ENCODE data around the gene MORN1. TPM values are rescaled to one million over a fixed set of nuclear protein-coding genes. Genes with fewer than 3 reads are reported as not detected.
A peak's percentile ranks its signal among the peaks of the same experiment; 100 is the strongest.

MORN1 gene
- total RNA-seq, 1 donor from 2014 or later: 12.7 TPM

GRCh38 chr1:2399890-2400575 lies 8.7 kb upstream of the MORN1 start:
- H3K27me3 Mint-ChIP-seq (ENCODE audit: unreplicated experiment): no peaks in the 10 kb centered on the region
- peaks cover 43% of the 10 kb centered on the region for H3K36me3 Mint-ChIP-seq (ENCODE audit: unreplicated experiment)
- peaks cover 9% of the 10 kb centered on the region for H3K4me1 Mint-ChIP-seq (ENCODE audit: unreplicated experiment)
- H3K4me3 Mint-ChIP-seq (ENCODE audit: unreplicated experiment): no peak overlapping the region
- no peaks in the 10 kb centered on the region for H3K9me3 Mint-ChIP-seq (ENCODE audit: unreplicated experiment)
- no peak overlapping the region for H3K27ac Mint-ChIP-seq (ENCODE audit: unreplicated experiment)
- DNase-seq (ENCODE audit: extremely low spot score, unreplicated experiment): no peak
- TF ChIP-seq CTCF (IDR thresholded peaks at IDR 0.05): no peak

GRCh38 chr1:2398871-2399270 lies 7.5 kb upstream of the MORN1 start:
- Mint-ChIP-seq H3K4me3 (ENCODE audit: unreplicated experiment) (no peak overlapping the region), H3K36me3 (ENCODE audit: unreplicated experiment) (peaks cover 40% of the 10 kb centered on the region), H3K9me3 (ENCODE audit: unreplicated experiment) (no peaks in the 10 kb centered on the region), H3K27me3 (ENCODE audit: unreplicated experiment) (no peaks in the 10 kb centered on the region), H3K27ac (ENCODE audit: unreplicated experiment) (peak overlapping the region; percentile 15), H3K4me1 (ENCODE audit: unreplicated experiment) (peaks cover 9% of the 10 kb centered on the region)
- no peak for TF ChIP-seq CTCF (IDR thresholded peaks at IDR 0.05)
- DNase-seq (ENCODE audit: extremely low spot score, unreplicated experiment): no peak

- no peak for DNase-seq (ENCODE audit: extremely low spot score, unreplicated experiment)
- H3K9me3 Mint-ChIP-seq (ENCODE audit: unreplicated experiment): no peaks in the 10 kb centered on the region
- H3K4me1 Mint-ChIP-seq (ENCODE audit: unreplicated experiment): peaks cover 22% of the 10 kb centered on the region
- H3K27me3 Mint-ChIP-seq (ENCODE audit: unreplicated experiment): no peaks in the 10 kb centered on the region
- TF ChIP-seq CTCF (IDR thresholded peaks at IDR 0.05): no peak
- peak overlapping the region; percentile 18 for H3K27ac Mint-ChIP-seq (ENCODE audit: unreplicated experiment)
- H3K36me3 Mint-ChIP-seq (ENCODE audit: unreplicated experiment): peaks cover 32% of the 10 kb centered on the region
- H3K4me3 Mint-ChIP-seq (ENCODE audit: unreplicated experiment): no peak overlapping the region
Observed at GRCh38 chr1:2397007-2397679, 5.8 kb upstream of the MORN1 start.

GRCh38 chr1:2396476-2396875 lies 5.1 kb upstream of the MORN1 start:
- H3K27me3 Mint-ChIP-seq (ENCODE audit: unreplicated experiment): no peaks in the 10 kb centered on the region

More at GRCh38 chr1:2396476-2396875, 5.1 kb upstream of the MORN1 start:
- Mint-ChIP-seq H3K4me1 (ENCODE audit: unreplicated experiment) (peaks cover 22% of the 10 kb centered on the region), H3K27ac (ENCODE audit: unreplicated experiment) (no peak overlapping the region), H3K36me3 (ENCODE audit: unreplicated experiment) (peaks cover 26% of the 10 kb centered on the region), H3K4me3 (ENCODE audit: unreplicated experiment) (no peak overlapping the region), H3K9me3 (ENCODE audit: unreplicated experiment) (no peaks in the 10 kb centered on the region)
- no peak for DNase-seq (ENCODE audit: extremely low spot score, unreplicated experiment)
- TF ChIP-seq CTCF (IDR thresholded peaks at IDR 0.05): no peak
